ENCODE measurements around the gene FGF2.

DNA sequence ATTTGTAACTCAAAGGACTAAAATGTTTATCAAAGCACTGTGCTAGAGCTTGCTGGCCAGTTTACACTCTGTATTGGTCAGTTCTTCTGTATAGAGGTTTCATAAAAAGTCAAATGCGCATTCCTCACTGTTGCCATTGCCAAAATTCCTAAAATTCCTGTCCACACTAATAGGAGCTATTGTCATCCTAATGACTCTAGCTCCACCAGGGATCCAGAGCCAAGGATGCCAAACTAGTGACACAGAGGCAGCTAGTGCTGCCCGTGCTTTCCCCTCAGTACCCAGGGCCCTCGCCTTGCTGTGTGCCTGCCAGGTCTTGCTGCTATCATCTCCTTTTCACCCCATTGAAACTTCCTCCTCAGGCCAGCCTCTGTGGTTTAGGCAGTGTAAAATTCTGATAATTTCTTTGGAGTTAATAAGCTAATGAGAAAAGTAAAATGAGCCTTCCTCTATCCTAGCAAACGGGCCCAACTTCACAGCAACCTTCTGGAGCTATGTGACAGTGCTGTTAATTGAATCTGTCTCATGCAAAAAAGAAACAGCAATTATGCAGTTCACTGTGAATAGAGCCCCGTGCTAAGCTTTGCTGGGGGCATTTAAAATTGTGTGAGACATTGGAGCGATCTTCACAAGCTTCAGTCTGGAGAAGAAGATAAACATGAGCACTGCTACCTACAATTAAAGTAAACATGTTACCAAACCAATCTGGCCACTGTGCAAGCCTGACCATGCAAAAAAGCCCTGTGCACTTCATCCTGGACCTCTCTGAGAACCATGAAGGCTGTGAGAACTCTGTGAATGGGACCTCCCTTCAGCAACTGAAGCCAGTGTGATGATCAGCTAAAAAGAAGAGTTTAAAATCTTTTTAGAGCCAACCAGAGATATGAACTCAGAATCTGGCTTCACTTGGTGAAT is 43.1 kb upstream of the FGF2 start:
- TF ChIP-seq, protein P1, sequence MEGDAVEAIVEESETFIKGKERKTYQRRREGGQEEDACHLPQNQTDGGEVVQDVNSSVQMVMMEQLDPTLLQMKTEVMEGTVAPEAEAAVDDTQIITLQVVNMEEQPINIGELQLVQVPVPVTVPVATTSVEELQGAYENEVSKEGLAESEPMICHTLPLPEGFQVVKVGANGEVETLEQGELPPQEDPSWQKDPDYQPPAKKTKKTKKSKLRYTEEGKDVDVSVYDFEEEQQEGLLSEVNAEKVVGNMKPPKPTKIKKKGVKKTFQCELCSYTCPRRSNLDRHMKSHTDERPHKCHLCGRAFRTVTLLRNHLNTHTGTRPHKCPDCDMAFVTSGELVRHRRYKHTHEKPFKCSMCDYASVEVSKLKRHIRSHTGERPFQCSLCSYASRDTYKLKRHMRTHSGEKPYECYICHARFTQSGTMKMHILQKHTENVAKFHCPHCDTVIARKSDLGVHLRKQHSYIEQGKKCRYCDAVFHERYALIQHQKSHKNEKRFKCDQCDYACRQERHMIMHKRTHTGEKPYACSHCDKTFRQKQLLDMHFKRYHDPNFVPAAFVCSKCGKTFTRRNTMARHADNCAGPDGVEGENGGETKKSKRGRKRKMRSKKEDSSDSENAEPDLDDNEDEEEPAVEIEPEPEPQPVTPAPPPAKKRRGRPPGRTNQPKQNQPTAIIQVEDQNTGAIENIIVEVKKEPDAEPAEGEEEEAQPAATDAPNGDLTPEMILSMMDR (IDR thresholded peaks at IDR 0.05), result no peak
- TF ChIP-seq ZFX (IDR thresholded peaks at IDR 0.05; ENCODE audit: borderline replicate concordance), result no peak
